Immature natural killer cell (primary cell): ENCODE results near the gene SORL1. TPM values are rescaled to one million over a fixed set of nuclear protein-coding genes. Genes with fewer than 3 reads are reported as not detected.

Source experiments
- DNase-seq, 3 donors: peaks; one replicate each; pipeline ENCODE4 v3.0.0; 2022; ENCODE audit warnings: mixed read lengths in 1 of 3
- H3K27ac Mint-ChIP-seq, 6 donors: one replicate each; pipeline ENCODE4 v1.8.0; 2020; ENCODE audit warnings: mixed read lengths in 6 of 6, mild to moderate bottlenecking in 5 of 6, inconsistent platforms in 4 of 6, moderate library complexity in 3 of 6
- H3K27me3 Mint-ChIP-seq, 3 donors: one replicate each; pipeline ENCODE4 v1.8.0; 2020 to 2021; ENCODE audit warnings: low read depth in 3 of 3, mild to moderate bottlenecking in 3 of 3, mixed read lengths in 3 of 3, moderate library complexity in 3 of 3, inconsistent platforms in 1 of 3
- H3K36me3 Mint-ChIP-seq, 3 donors: one replicate each; pipeline ENCODE4 v1.8.0; 2020; ENCODE audit warnings: mixed read lengths in 3 of 3, inconsistent platforms in 2 of 3, mild to moderate bottlenecking in 2 of 3
- H3K4me1 Mint-ChIP-seq, 2 donors: one replicate each; pipeline ENCODE4 v1.8.0; 2020; ENCODE audit warnings: inconsistent platforms in 2 of 2, mild to moderate bottlenecking in 2 of 2, mixed read lengths in 2 of 2, moderate library complexity in 1 of 2
- H3K4me3 Mint-ChIP-seq, 5 donors: one replicate each; pipeline ENCODE4 v1.8.0; 2020; ENCODE audit warnings: mild to moderate bottlenecking in 5 of 5, mixed read lengths in 5 of 5, inconsistent platforms in 3 of 5, moderate library complexity in 3 of 5
- H3K9me3 Mint-ChIP-seq, 6 donors: one replicate each; pipeline ENCODE4 v1.8.0; 2020; ENCODE audit warnings: mild to moderate bottlenecking in 6 of 6, mixed read lengths in 6 of 6, inconsistent platforms in 4 of 6, moderate library complexity in 3 of 6
- polyA plus RNA-seq, 3 donors: library from polyadenylated mRNA; unstranded; fragments of 300-500 nt; fragmentation: Illumina TruSeq; gene quantifications; one replicate each; pipeline ENCODE4 v1.2.3, GENCODE V29; 2021

Gene SORL1
- polyA plus RNA-seq, 3 donors from 2014 or later = 125 to 281 (median 189) TPM

- DNase-seq = no peak
- Mint-ChIP-seq H3K9me3 (no peaks in the 10 kb centered on the region), H3K4me3 (no peak overlapping the region), H3K27ac (peak overlapping the region in 3 of 6 donors; percentile 6 to 53 (median 38)), H3K36me3 (peaks cover 0 to 7% (median 0%) of the 10 kb centered on the region in 3 donors), H3K27me3 (peaks cover 0 to 2% (median 0%) of the 10 kb centered on the region in 3 donors), H3K4me1 (peaks cover 2 to 6% of the 10 kb centered on the region in 2 donors)
These were observed 16.3 kb upstream of the SORL1 start for GRCh38 chr11:121435551-121436511.

DNA sequence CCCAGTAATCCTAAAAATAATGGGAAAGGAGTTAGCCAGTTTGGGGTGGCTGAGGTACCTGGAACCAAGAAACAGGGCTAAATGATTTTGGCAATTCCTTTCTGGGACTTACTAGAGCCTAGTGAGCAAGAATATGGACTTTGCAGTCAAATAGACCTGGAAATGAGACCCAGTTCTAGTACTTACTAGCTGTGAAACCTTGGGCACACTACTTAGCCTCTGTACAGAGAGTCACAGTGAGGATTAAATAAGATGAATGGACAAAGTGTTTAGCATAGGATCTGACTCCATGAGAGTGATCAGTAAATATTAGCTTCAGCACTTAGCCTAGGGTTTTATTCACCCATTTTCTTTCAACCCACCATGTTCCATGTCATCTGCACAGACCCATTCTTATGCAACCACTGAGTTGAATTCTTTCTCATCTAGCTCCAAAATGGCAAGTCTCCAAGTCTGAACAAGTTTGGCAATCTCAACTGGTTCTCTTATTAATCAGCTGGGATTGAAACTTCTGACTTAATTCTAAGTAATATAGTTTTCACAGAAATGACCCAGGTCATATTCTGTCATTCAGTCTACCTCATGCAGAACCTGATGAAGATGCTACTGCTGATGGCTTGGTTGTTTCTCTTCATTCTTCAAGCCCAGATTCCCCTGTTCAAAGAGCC is 15.0 kb upstream of the SORL1 start:
- Mint-ChIP-seq H3K4me3 (no peak overlapping the region), H3K4me1 (peaks cover 2 to 6% of the 10 kb centered on the region in 2 donors), H3K36me3 (peaks cover 3 to 7% (median 3%) of the 10 kb centered on the region in 3 donors)

GRCh38 chr11:121437686-121438078 is 14.4 kb upstream of the SORL1 start:
- H3K4me1 Mint-ChIP-seq = peaks cover 2 to 6% of the 10 kb centered on the region in 2 donors

More for the DNA sequence above, 15.0 kb upstream of the SORL1 start:
- H3K27ac Mint-ChIP-seq = no peak overlapping the region
- no peaks in the 10 kb centered on the region for H3K9me3 Mint-ChIP-seq
- H3K27me3 Mint-ChIP-seq = no peaks in the 10 kb centered on the region
- no peak for DNase-seq

GRCh38 chr11:121439337-121439736 is 12.8 kb upstream of the SORL1 start:
- Mint-ChIP-seq H3K4me1 (peaks cover 2 to 6% of the 10 kb centered on the region in 2 donors), H3K36me3 (peaks cover 9 to 13% (median 13%) of the 10 kb centered on the region in 3 donors), H3K9me3 (no peaks in the 10 kb centered on the region), H3K27ac (no peak overlapping the region), H3K27me3 (no peaks in the 10 kb centered on the region), H3K4me3 (no peak overlapping the region)
- DNase-seq = no peak

More at GRCh38 chr11:121437686-121438078, 14.4 kb upstream of the SORL1 start:
- H3K36me3 Mint-ChIP-seq = peaks cover 3 to 9% (median 4%) of the 10 kb centered on the region in 3 donors
- no peak overlapping the region for H3K27ac Mint-ChIP-seq
- no peak for DNase-seq
- no peaks in the 10 kb centered on the region for H3K27me3 Mint-ChIP-seq
- no peaks in the 10 kb centered on the region for H3K9me3 Mint-ChIP-seq
- no peak overlapping the region for H3K4me3 Mint-ChIP-seq

DNA sequence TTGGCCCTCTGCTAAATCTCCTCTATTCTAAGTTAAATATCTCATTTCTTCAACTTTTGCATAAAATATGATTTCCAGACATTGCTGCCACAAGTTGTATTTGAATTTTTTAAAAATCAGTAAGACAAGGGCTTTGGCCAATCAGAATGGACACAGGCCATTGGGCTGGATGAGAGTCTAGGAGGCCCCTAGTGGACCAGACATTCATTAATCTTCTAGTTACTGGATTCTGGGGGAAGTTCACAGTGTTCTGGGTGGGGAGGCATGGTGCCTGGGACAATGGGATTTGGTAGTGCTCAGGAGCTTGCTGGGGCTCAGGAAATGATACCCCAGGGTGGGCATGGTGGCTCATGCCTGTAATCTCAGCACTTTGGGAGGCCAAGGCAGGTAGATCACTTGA is 12.4 kb upstream of the SORL1 start:
- DNase-seq = no peak
- Mint-ChIP-seq H3K27me3 (no peaks in the 10 kb centered on the region), H3K36me3 (peaks cover 13 to 17% (median 16%) of the 10 kb centered on the region in 3 donors)

GRCh38 chr11:121441521-121441920 is 10.6 kb upstream of the SORL1 start:
- no peak for DNase-seq
- H3K36me3 Mint-ChIP-seq = peaks cover 25 to 27% (median 26%) of the 10 kb centered on the region in 3 donors
- no peak overlapping the region for H3K4me3 Mint-ChIP-seq
- no peaks in the 10 kb centered on the region for H3K9me3 Mint-ChIP-seq
- peaks cover 2 to 12% of the 10 kb centered on the region in 2 donors for H3K4me1 Mint-ChIP-seq
- no peak overlapping the region for H3K27ac Mint-ChIP-seq
- no peaks in the 10 kb centered on the region for H3K27me3 Mint-ChIP-seq

More for the DNA sequence above, 12.4 kb upstream of the SORL1 start:
- no peak overlapping the region for H3K27ac Mint-ChIP-seq
- no peaks in the 10 kb centered on the region for H3K9me3 Mint-ChIP-seq
- peaks cover 2 to 6% of the 10 kb centered on the region in 2 donors for H3K4me1 Mint-ChIP-seq
- H3K4me3 Mint-ChIP-seq = no peak overlapping the region

- DNase-seq = no peak
- no peaks in the 10 kb centered on the region for H3K9me3 Mint-ChIP-seq
- no peak overlapping the region for H3K4me3 Mint-ChIP-seq
- H3K4me1 Mint-ChIP-seq = peaks cover 14 to 25% of the 10 kb centered on the region in 2 donors
- peaks cover 25 to 31% (median 27%) of the 10 kb centered on the region in 3 donors for H3K36me3 Mint-ChIP-seq
- H3K27ac Mint-ChIP-seq = peak overlapping the region in 1 of 6 donors; percentile 69
- no peaks in the 10 kb centered on the region for H3K27me3 Mint-ChIP-seq
These were observed 8.3 kb upstream of the SORL1 start for GRCh38 chr11:121443688-121444275.

DNA sequence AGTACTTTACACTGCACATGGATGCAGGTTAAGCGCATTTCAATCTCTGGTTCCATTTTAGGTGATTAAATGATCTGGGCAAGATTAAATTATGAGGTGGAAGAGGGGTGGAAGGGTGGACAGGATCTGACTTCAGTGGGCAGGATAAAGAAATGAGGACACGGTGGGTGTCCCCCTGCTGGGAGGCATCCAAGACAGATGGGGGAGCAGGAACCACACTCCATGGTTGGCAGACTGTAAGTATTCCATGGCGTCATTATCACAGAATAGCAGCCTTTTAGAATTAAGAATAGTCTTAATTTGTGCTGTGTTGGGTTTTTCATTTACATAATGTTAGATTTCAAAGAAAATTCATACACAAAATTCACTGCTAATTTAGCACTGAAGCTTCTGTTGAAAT is 7.6 kb upstream of the SORL1 start:
- peaks cover 25 to 31% (median 27%) of the 10 kb centered on the region in 3 donors for H3K36me3 Mint-ChIP-seq
- no peak for DNase-seq
- peaks cover 21 to 33% of the 10 kb centered on the region in 2 donors for H3K4me1 Mint-ChIP-seq
- peaks cover 0 to 3% (median 0%) of the 10 kb centered on the region in 3 donors for H3K27me3 Mint-ChIP-seq
- H3K4me3 Mint-ChIP-seq = no peak overlapping the region
- H3K9me3 Mint-ChIP-seq = no peaks in the 10 kb centered on the region
- peak overlapping the region in 2 of 6 donors; percentile 23 to 42 for H3K27ac Mint-ChIP-seq

DNA sequence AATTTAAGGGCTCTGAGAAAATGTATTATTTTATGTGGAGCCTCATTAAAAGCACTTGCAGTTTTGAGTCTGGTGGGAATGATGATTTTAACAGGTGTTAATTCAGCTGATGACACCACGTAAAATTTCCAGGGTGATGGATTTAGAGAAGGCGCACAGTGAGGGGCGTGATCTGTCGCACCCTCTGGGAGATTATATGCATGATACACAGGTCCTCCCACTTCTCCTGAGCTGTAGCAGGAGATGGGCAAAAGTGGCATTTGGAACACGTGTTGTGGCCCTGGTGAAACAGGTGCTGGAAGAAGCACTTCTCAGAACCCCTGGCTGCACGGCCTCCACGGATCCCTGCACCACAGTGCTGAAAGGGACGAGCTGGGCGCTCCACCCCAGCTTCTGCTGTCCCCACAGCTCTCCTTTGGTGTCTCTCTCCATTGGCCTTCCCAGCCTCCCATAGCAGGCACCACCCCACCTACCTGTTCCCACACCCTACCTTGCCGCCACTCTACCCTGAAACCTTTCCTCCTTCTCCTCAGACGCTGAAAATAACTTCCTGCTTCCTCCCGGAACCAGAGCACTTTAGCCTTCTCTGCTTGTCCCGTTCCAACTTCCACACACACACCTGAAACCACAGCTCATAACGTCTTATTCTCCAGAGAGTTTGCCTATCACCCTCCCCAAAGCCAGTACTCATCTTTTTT is 6.9 kb upstream of the SORL1 start:
- Mint-ChIP-seq H3K9me3 (no peaks in the 10 kb centered on the region), H3K4me1 (peaks cover 28 to 40% of the 10 kb centered on the region in 2 donors), H3K27ac (peak overlapping the region in 4 of 6 donors; percentile 23 to 71 (median 53)), H3K36me3 (peaks cover 25 to 31% (median 27%) of the 10 kb centered on the region in 3 donors), H3K27me3 (peaks cover 0 to 3% (median 0%) of the 10 kb centered on the region in 3 donors), H3K4me3 (no peak overlapping the region)
- DNase-seq = no peak

DNA sequence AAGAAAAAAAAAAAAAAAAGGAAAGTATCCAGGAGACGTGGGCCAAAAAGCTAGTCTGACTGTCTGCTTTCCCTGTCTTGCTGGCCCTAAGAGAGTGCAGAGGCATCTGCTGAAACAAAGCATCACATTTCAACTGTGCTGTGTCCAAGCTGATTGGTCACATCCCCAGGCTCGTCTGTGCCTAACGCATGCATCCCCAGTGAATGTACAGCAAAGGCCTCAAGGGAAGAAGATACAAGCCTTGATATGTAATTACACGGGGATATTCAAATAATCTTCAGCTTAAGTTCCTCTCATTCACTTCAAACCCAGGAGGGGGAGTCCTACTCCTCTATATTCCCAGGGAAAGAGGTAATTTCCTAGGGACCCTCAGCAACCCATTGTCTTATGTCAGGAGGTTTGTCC is 5.4 kb upstream of the SORL1 start:
- H3K4me1 Mint-ChIP-seq = peaks cover 43 to 53% of the 10 kb centered on the region in 2 donors
- no peak for DNase-seq
- peaks cover 3 to 7% (median 3%) of the 10 kb centered on the region in 3 donors for H3K27me3 Mint-ChIP-seq
- peaks cover 25 to 27% (median 26%) of the 10 kb centered on the region in 3 donors for H3K36me3 Mint-ChIP-seq
- peak overlapping the region in 3 of 6 donors; percentile 59 to 79 (median 62) for H3K27ac Mint-ChIP-seq
- H3K4me3 Mint-ChIP-seq = no peak overlapping the region
- H3K9me3 Mint-ChIP-seq = no peaks in the 10 kb centered on the region

GRCh38 chr11:121448011-121448410 is 4.1 kb upstream of the SORL1 start:
- peak overlapping the region in 1 of 5 donors; percentile 94 for H3K4me3 Mint-ChIP-seq
- peaks cover 47 to 60% of the 10 kb centered on the region in 2 donors for H3K4me1 Mint-ChIP-seq
- DNase-seq = no peak
- H3K9me3 Mint-ChIP-seq = no peaks in the 10 kb centered on the region
- peaks cover 20 to 28% (median 26%) of the 10 kb centered on the region in 3 donors for H3K36me3 Mint-ChIP-seq
- H3K27me3 Mint-ChIP-seq = peaks cover 8 to 13% (median 10%) of the 10 kb centered on the region in 3 donors
- H3K27ac Mint-ChIP-seq = peak overlapping the region; percentile 84 to 100 (median 92)

GRCh38 chr11:121448431-121448941 is 3.6 kb upstream of the SORL1 start:
- DNase-seq = no peak
- Mint-ChIP-seq H3K27me3 (peaks cover 10 to 16% (median 11%) of the 10 kb centered on the region in 3 donors), H3K27ac (peak overlapping the region; percentile 84 to 100 (median 92)), H3K4me3 (peak overlapping the region; percentile 79 to 99 (median 82)), H3K4me1 (peaks cover 51 to 64% of the 10 kb centered on the region in 2 donors), H3K36me3 (peaks cover 20 to 28% (median 26%) of the 10 kb centered on the region in 3 donors), H3K9me3 (no peaks in the 10 kb centered on the region)
